Omental fat pad (tissue), 4 donors: ENCODE results near the gene UTS2R. TPM values are rescaled to one million over a fixed set of nuclear protein-coding genes. Genes with fewer than 3 reads are reported as not detected.
"Not testable (repeated sequence)": the region's sequence is repeated elsewhere in the genome, so short reads cannot be mapped to it uniquely, and the experiment has no call there.

ENCODE experiments used
- ATAC-seq: fragments of 150-250 bp; one replicate; pipeline ENCODE4 v1.9.1; 2016; ENCODE audit warnings: mild to moderate bottlenecking, moderate library complexity; ENCODE audit not compliant: low FRiP score
- DNase-seq: peaks from one replicate; pipeline ENCODE4 v3.0.0-alpha.2; 2019; ENCODE audit warnings: low spot score
- total RNA-seq, 4 donors: library from RNA; depleted of rRNA; stranded (reverse); fragments of >200 nt; gene quantifications; one replicate each; pipeline ENCODE4 v1.1.0, GENCODE V29; 2016
- TF ChIP-seq, protein P1 (sequence below), 3 donors: fragments of 450-650 bp; IDR thresholded peaks; one replicate each; pipeline ENCODE4 v1.5.1; 2016 to 2017; ENCODE audit warnings: antibody characterized with exemption in 3 of 3, mild to moderate bottlenecking in 3 of 3, moderate library complexity in 2 of 3

Gene UTS2R
- total RNA-seq, 4 donors from 2014 or later: not detected

DNA sequence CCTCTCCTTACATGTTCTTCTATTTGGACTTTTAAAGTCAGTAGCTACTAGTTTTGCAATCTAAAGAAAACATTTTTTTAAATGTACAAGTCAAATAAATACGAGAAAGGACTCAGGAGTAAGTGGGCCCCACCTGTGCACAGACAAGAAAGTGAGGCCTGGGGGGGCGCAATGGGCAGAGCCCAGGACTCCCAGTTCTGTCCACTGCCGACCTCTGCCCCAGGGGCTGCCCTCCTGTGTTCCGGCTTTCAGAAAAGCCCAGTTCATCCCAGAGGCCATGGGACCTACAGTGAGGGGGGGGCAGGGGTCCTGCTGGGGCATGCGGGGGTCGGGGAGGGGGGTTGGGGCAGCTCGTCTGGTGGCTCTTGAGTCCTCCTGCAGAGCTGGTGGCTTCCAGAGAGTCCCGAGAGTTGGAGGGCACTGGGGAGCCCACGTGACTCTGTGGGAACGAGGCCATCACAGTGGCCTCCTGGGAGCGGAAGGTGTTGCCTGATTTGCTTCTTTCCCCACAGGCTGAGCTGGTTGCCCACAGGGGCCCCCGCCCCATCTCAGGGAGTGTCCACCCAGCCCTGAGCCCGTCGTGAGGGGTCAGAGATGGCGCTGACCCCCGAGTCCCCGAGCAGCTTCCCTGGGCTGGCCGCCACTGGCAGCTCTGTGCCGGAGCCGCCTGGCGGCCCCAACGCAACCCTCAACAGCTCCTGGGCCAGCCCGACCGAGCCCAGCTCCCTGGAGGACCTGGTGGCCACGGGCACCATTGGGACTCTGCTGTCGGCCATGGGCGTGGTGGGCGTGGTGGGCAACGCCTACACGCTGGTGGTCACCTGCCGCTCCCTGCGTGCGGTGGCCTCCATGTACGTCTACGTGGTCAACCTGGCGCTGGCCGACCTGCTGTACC is 2.4 kb downstream of the UTS2R start:
- no peak for ATAC-seq
- TF ChIP-seq, protein P1, sequence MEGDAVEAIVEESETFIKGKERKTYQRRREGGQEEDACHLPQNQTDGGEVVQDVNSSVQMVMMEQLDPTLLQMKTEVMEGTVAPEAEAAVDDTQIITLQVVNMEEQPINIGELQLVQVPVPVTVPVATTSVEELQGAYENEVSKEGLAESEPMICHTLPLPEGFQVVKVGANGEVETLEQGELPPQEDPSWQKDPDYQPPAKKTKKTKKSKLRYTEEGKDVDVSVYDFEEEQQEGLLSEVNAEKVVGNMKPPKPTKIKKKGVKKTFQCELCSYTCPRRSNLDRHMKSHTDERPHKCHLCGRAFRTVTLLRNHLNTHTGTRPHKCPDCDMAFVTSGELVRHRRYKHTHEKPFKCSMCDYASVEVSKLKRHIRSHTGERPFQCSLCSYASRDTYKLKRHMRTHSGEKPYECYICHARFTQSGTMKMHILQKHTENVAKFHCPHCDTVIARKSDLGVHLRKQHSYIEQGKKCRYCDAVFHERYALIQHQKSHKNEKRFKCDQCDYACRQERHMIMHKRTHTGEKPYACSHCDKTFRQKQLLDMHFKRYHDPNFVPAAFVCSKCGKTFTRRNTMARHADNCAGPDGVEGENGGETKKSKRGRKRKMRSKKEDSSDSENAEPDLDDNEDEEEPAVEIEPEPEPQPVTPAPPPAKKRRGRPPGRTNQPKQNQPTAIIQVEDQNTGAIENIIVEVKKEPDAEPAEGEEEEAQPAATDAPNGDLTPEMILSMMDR (IDR thresholded peaks at IDR 0.05): no peak

DNA sequence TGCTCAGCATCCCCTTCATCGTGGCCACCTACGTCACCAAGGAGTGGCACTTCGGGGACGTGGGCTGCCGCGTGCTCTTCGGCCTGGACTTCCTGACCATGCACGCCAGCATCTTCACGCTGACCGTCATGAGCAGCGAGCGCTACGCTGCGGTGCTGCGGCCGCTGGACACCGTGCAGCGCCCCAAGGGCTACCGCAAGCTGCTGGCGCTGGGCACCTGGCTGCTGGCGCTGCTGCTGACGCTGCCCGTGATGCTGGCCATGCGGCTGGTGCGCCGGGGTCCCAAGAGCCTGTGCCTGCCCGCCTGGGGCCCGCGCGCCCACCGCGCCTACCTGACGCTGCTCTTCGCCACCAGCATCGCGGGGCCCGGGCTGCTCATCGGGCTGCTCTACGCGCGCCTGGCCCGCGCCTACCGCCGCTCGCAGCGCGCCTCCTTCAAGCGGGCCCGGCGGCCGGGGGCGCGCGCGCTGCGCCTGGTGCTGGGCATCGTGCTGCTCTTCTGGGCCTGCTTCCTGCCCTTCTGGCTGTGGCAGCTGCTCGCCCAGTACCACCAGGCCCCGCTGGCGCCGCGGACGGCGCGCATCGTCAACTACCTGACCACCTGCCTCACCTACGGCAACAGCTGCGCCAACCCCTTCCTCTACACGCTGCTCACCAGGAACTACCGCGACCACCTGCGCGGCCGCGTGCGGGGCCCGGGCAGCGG is 3.2 kb downstream of the UTS2R start:
- TF ChIP-seq, protein P1 (IDR thresholded peaks at IDR 0.05): no peak
- ATAC-seq: no peak
- DNase-seq: no peak

More for the DNA sequence above, 2.4 kb downstream of the UTS2R start:
- DNase-seq: no peak

GRCh38 chr17:82375359-82376041 is 3.9 kb downstream of the UTS2R start:
- DNase-seq (no peak), ATAC-seq (no peak)
- TF ChIP-seq, protein P1 (IDR thresholded peaks at IDR 0.05): no peak

GRCh38 chr17:82376042-82376730 is 4.6 kb downstream of the UTS2R start:
- no peak for DNase-seq
- TF ChIP-seq, protein P1 (IDR thresholded peaks at IDR 0.05): no peak
- no peak for ATAC-seq

- not testable (repeated sequence) for ATAC-seq, DNase-seq
These were observed 5.7 kb downstream of the UTS2R start for GRCh38 chr17:82377294-82377693.

DNA sequence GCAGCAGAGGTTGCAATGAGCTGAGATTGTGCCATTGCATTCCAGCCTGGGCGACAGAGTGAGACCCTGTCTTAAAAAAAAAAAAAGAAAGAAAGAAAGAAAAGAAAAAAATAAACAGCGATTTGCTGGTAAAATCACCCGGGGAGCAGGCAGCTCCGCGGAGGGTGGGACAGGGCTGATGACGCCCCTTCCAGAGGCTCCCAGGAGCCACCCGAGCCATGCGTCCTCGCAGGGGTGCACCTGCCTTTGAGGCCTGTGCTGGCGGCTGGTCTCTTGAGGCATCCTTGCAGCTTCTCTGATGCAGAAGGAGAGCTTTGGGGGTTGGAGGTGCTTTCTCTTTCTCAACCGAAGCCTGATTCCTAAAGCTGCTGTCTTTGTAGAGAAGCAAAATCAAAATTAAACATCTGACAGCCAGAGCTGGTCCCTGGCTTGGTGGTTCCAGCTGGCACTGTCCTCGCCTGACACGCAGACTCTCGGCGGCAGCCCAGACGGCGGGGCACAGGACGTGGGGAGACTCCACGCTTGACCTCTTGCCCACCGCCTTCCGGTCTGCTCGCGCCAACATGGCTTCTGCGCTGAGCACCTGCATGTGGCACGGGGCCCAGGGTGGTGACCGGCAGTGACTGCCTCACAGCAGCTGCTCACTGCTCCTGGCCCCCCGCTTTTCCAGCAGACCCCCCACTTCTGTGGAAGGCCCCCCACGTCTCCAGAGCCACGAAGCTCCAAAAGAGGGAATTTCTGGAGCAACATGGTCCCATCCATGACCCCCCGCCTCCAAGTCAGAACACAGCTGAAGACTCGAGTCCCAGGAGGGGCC is 6.6 kb downstream of the UTS2R start:
- ATAC-seq (no peak), DNase-seq (no peak)

More for the DNA sequence above, 6.6 kb downstream of the UTS2R start:
- TF ChIP-seq, protein P1 (IDR thresholded peaks at IDR 0.05): no peak
